AG04450 (cell line): Measurements from ENCODE around the gene VAT1L. TPM values are rescaled to one million over a fixed set of nuclear protein-coding genes. Genes with fewer than 3 reads are reported as not detected.

Source experiments
- CTCF ChIA-PET: fragments of 300-600, 350-600 bp; formaldehyde crosslinking; extraction: SDS; loops from one replicate; lab custom pipeline; 2022; ENCODE audit warnings: antibody characterized with exemption, inconsistent platforms; lab: Charles Lee
- POLR2A ChIA-PET: fragments of 350-600 bp; formaldehyde crosslinking; extraction: SDS; loops from one replicate; lab custom pipeline; 2021; ENCODE audit warnings: antibody characterized with exemption, inconsistent platforms; lab: Yijun Ruan, JAX
- DNase-seq: peaks from one replicate; pipeline ENCODE4 v3.0.0-alpha.2; 2011; ENCODE audit warnings: low read depth, low spot score
- H3K27ac ChIP-seq: one replicate; pipeline ENCODE4 v1.5.1; 2012; ENCODE audit warnings: low read depth, low read length, control low read depth
- H3K27me3 ChIP-seq: one replicate; pipeline ENCODE4 v1.6.0; 2012; ENCODE audit warnings: low read length; ENCODE audit not compliant: control insufficient read depth, insufficient read depth
- H3K4me3 ChIP-seq: 2 replicates; pipeline ENCODE4 v1.5.1; 2011; ENCODE audit warnings: mild to moderate bottlenecking, low read depth, low read length, control low read depth
- H3K9me3 ChIP-seq: 2 replicates; pipeline ENCODE4 v1.5.1; 2012; ENCODE audit warnings: low read length; ENCODE audit not compliant: control insufficient read depth, insufficient read depth
- CTCF ChIP-seq: IDR thresholded peaks from 2 replicates; pipeline ENCODE4 v1.5.1; 2011; ENCODE audit warnings: low read depth, low read length, control low read depth, inconsistent platforms
- polyA plus RNA-seq: library from polyadenylated mRNA; depleted of rRNA; stranded (reverse); fragments of >200 nt; gene quantifications from 2 replicates; pipeline ENCODE4 v1.2.3, GENCODE V29; 2011; rRNA removed

VAT1L gene
- polyA plus RNA-seq, 1 experiment, result 128 TPM

GRCh38 chr16:78024159-78024558 is 235.8 kb downstream of the VAT1L start:
- Histone ChIP-seq H3K27ac (no peak overlapping the region), H3K27me3 (no peaks in the 10 kb centered on the region), H3K4me3 (no peak overlapping the region), H3K9me3 (no peaks in the 10 kb centered on the region)
- POLR2A ChIA-PET, result no interaction called here
- TF ChIP-seq CTCF, result no peak
- CTCF ChIA-PET, result interaction anchor here (0.6 kb wide), 1 partner anchor 14 kb away, joined by 3 read pairs; no protein-coding TSS in a partner anchor
- no peak for DNase-seq

- no peak for DNase-seq
- ChIA-PET POLR2A (no interaction called here), CTCF (interaction anchor here (0.6 to 1.9 kb wide), 2 partner anchors 23 to 754 kb away, joined by 5 to 9 read pairs; no protein-coding TSS in a partner anchor)
- Histone ChIP-seq H3K27ac (no peak overlapping the region), H3K27me3 (no peaks in the 10 kb centered on the region), H3K9me3 (no peaks in the 10 kb centered on the region), H3K4me3 (no peak overlapping the region)
- TF ChIP-seq CTCF, result no peak
These were observed 237.3 kb downstream of the VAT1L start for GRCh38 chr16:78025631-78026030.

GRCh38 chr16:78028018-78028417 is 239.7 kb downstream of the VAT1L start:
- H3K27me3 ChIP-seq, result no peaks in the 10 kb centered on the region
- H3K9me3 ChIP-seq, result no peaks in the 10 kb centered on the region
- no peak for DNase-seq
- no peak overlapping the region for H3K4me3 ChIP-seq
- no peak for TF ChIP-seq CTCF
- ChIA-PET CTCF (no interaction called here), POLR2A (no interaction called here)
- no peak overlapping the region for H3K27ac ChIP-seq

Other genes starting within 250 kb of the VAT1L start
- gene NUDT7, start 66.0 kb upstream of the VAT1L start, polyA plus RNA-seq, result 18.3 and 19.3 TPM in 2 replicates
- gene CLEC3A, start 234.0 kb downstream of the VAT1L start, polyA plus RNA-seq, result not detected in 2 replicates